Smooth muscle cell (in vitro differentiated cells): Measurements from ENCODE around the gene JUN. TPM values are rescaled to one million over a fixed set of nuclear protein-coding genes. Genes with fewer than 3 reads are reported as not detected.
A peak's percentile ranks its signal among the peaks of the same experiment; 100 is the strongest.

ENCODE experiments used
- DNase-seq: peaks from one replicate; lab custom pipeline; 2025; ENCODE audit not compliant: unreplicated experiment; lab: John Stamatoyannopoulos, UW
- H2AFZ ChIP-seq: fragments of 200-600 bp; sonication (generic); 2 replicates; pipeline ENCODE4 v1.6.0; 2016; ENCODE audit warnings: antibody characterized with exemption, low read depth, mild to moderate bottlenecking
- H3F3A ChIP-seq: fragments of 200-600 bp; sonication (generic); 2 replicates; pipeline ENCODE4 v1.6.0; 2017; ENCODE audit warnings: antibody characterized with exemption, low read depth
- H3K27ac ChIP-seq: fragments of 200-600 bp; sonication (generic); 2 replicates; pipeline ENCODE4 v1.5.1; 2016; ENCODE audit warnings: low read depth, mild to moderate bottlenecking
- H3K27me3 ChIP-seq: fragments of 200-600 bp; sonication (generic); 2 replicates; pipeline ENCODE4 v1.6.1; 2016; ENCODE audit warnings: low read depth, mild to moderate bottlenecking
- H3K36me3 ChIP-seq: fragments of 200-600 bp; sonication (generic); 2 replicates; pipeline ENCODE4 v1.5.1; 2016; ENCODE audit warnings: low read depth
- H3K4me1 ChIP-seq: fragments of 200-600 bp; sonication (generic); 2 replicates; pipeline ENCODE4 v1.5.1; 2016; ENCODE audit warnings: low read depth
- H3K4me2 ChIP-seq: fragments of 200-600 bp; sonication (generic); 2 replicates; pipeline ENCODE4 v1.6.0; 2016; ENCODE audit warnings: mild to moderate bottlenecking
- H3K4me3 ChIP-seq: fragments of 200-600 bp; sonication (generic); 2 replicates; pipeline ENCODE4 v1.5.1; 2016; ENCODE audit warnings: mild to moderate bottlenecking
- H3K79me2 ChIP-seq: fragments of 200-600 bp; sonication (generic); 2 replicates; pipeline ENCODE4 v1.6.0; 2016; ENCODE audit warnings: low read depth, mild to moderate bottlenecking
- H3K9ac ChIP-seq: fragments of 200-600 bp; sonication (generic); 2 replicates; pipeline ENCODE4 v1.6.0; 2016; ENCODE audit warnings: low read depth
- H3K9me3 ChIP-seq: fragments of 200-600 bp; sonication (generic); replicated peaks from 2 replicates; pipeline ENCODE4 v1.5.1; 2016; ENCODE audit warnings: low read depth
- H4K20me1 ChIP-seq: fragments of 200-600 bp; sonication (generic); 2 replicates; pipeline ENCODE4 v1.6.0; 2016; ENCODE audit warnings: low read depth
- WGBS: methylation state at CpG from one replicate; pipeline ENCODE4 v1.1.7; 2016; ENCODE audit warnings: low lambda C conversion rate; 5-methylcytosine and 5-hydroxymethylcytosine counted together
- polyA plus RNA-seq: library from polyadenylated mRNA; unstranded; fragments of >200 nt; fragmentation: Nextera tagmentation; extraction: Ambion mirVana; gene quantifications from 2 replicates; pipeline ENCODE4 v1.2.1, GENCODE V29; 2016
- total RNA-seq: library from RNA; depleted of rRNA; stranded (reverse); fragments of >200 nt; gene quantifications from 2 replicates; pipeline ENCODE4 v1.2.3, GENCODE V29; 2014
- TF ChIP-seq, protein P1 (sequence below): fragments of 200-600 bp; sonication (generic); IDR thresholded peaks from 2 replicates; pipeline ENCODE4 v1.5.1; 2017; ENCODE audit warnings: borderline replicate concordance, mild to moderate bottlenecking, antibody characterized with exemption; ENCODE audit not compliant: insufficient read depth, poor library complexity, severe bottlenecking

JUN gene
- total and polyA plus RNA-seq, 2 experiments from 2014 or later, result 200 to 286 TPM

DNA sequence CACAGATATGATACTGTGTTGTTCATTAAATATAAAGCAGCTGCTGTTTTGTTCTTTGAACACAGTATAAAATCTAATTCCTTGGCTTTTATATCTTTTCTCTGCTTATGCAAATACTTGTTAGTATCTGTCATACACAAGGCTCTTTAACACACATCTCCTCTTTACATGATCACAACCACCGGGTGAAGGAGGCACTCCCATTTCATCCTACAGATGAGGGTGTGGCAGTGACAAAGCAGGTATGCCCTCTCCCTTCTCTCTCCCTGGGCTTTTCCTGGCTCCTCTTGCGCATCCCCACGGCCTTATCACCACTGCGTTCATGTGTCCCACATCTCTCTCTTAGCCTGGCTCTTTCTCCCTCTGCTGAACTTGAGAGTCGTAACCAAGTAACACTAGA lies 38.2 kb downstream of the JUN start:
- Histone ChIP-seq H3K36me3 (no peaks in the 10 kb centered on the region), H3F3A (no peaks in the 10 kb centered on the region), H4K20me1 (no peaks in the 10 kb centered on the region), H3K9ac (no peak overlapping the region), H3K79me2 (no peaks in the 10 kb centered on the region), H3K27me3 (no peaks in the 10 kb centered on the region), H3K9me3 (no peaks in the 10 kb centered on the region), H2AFZ (no peak overlapping the region), H3K4me1 (peaks cover 3% of the 10 kb centered on the region), H3K4me2 (peak overlapping the region; percentile 14), H3K4me3 (no peak overlapping the region), H3K27ac (no peak overlapping the region)
- TF ChIP-seq, protein P1, sequence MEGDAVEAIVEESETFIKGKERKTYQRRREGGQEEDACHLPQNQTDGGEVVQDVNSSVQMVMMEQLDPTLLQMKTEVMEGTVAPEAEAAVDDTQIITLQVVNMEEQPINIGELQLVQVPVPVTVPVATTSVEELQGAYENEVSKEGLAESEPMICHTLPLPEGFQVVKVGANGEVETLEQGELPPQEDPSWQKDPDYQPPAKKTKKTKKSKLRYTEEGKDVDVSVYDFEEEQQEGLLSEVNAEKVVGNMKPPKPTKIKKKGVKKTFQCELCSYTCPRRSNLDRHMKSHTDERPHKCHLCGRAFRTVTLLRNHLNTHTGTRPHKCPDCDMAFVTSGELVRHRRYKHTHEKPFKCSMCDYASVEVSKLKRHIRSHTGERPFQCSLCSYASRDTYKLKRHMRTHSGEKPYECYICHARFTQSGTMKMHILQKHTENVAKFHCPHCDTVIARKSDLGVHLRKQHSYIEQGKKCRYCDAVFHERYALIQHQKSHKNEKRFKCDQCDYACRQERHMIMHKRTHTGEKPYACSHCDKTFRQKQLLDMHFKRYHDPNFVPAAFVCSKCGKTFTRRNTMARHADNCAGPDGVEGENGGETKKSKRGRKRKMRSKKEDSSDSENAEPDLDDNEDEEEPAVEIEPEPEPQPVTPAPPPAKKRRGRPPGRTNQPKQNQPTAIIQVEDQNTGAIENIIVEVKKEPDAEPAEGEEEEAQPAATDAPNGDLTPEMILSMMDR, result no peak
- WGBS, result 61% methylated on average over 5 of the region's 5 CpGs
- no peak for DNase-seq

- TF ChIP-seq, protein P1, result no peak
- 55% methylated on average over 1 of the region's 1 CpG for WGBS
- DNase-seq, result no peak
- Histone ChIP-seq H3K4me2 (peak overlapping the region; percentile 14), H3K4me3 (no peak overlapping the region), H4K20me1 (no peaks in the 10 kb centered on the region), H3K27me3 (no peaks in the 10 kb centered on the region), H3K9me3 (no peaks in the 10 kb centered on the region), H3K9ac (no peak overlapping the region), H3K4me1 (peaks cover 3% of the 10 kb centered on the region), H3K27ac (no peak overlapping the region), H3K79me2 (no peaks in the 10 kb centered on the region), H3K36me3 (no peaks in the 10 kb centered on the region), H3F3A (no peaks in the 10 kb centered on the region), H2AFZ (no peak overlapping the region)
Measured at GRCh38 chr1:58745117-58745516, 38.7 kb downstream of the JUN start.

- Histone ChIP-seq H3K4me3 (no peak overlapping the region), H3K4me1 (peaks cover 3% of the 10 kb centered on the region), H3K9ac (no peak overlapping the region), H2AFZ (peak overlapping the region; percentile 38), H3K27me3 (no peaks in the 10 kb centered on the region), H4K20me1 (no peaks in the 10 kb centered on the region), H3K79me2 (no peaks in the 10 kb centered on the region), H3F3A (no peaks in the 10 kb centered on the region), H3K9me3 (no peaks in the 10 kb centered on the region), H3K27ac (no peak overlapping the region), H3K4me2 (no peak overlapping the region), H3K36me3 (no peaks in the 10 kb centered on the region)
- no peak for DNase-seq
- 68% methylated on average over 14 of the region's 14 CpGs for WGBS
- TF ChIP-seq, protein P1, result no peak
Measured at GRCh38 chr1:58741678-58742553, 41.9 kb downstream of the JUN start.
